Gastroesophageal sphincter (tissue), 3 donors: Measurements from ENCODE around the gene VPS35L.

Experiments
- EP300 ChIP-seq: sonication (generic); formaldehyde crosslinking; IDR thresholded peaks from one replicate; pipeline ENCODE4 v1.6.1; 2017; ENCODE audit warnings: antibody characterized with exemption, mild to moderate bottlenecking
- POLR2A ChIP-seq, 2 donors: fragments of 450-650 bp; IDR thresholded peaks; one replicate each; pipeline ENCODE4 v1.6.1; 2017; ENCODE audit warnings: antibody characterized with exemption in 2 of 2, mild to moderate bottlenecking in 2 of 2, moderate library complexity in 1 of 2
- TF ChIP-seq, protein P1 (sequence below), 4 experiments: fragments of 200-600 bp in 2 of 4; fragments of 450-650 bp in 2 of 4; sonication (generic) in 1 of 4; IDR thresholded peaks; one replicate each; pipeline ENCODE4 v1.5.1; 2017 to 2019; ENCODE audit warnings: antibody characterized with exemption in 4 of 4, mild to moderate bottlenecking in 2 of 4, moderate library complexity in 2 of 4

DNA sequence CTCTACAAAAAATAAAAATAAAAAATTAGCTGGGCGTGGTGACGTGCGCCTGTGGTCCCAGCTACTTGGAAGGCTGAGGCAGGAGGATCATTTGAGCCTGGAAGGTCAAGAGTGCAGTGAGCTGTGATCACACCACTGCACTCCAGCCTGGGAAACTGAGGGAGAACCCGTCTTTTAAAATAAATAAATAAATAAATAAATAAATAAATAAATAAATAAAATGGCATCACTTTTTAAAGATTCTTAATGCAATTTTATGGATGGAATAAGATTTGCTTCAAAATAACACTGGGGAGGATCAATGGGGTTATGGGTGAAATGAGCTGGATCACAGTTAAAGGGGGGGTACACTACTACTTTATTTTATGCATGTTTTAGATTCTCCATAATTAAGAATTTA, 48.5 kb upstream of the VPS35L start:
- TF ChIP-seq POLR2A (IDR thresholded peaks at IDR 0.05) (no peak), EP300 (no peak)
- TF ChIP-seq, protein P1, sequence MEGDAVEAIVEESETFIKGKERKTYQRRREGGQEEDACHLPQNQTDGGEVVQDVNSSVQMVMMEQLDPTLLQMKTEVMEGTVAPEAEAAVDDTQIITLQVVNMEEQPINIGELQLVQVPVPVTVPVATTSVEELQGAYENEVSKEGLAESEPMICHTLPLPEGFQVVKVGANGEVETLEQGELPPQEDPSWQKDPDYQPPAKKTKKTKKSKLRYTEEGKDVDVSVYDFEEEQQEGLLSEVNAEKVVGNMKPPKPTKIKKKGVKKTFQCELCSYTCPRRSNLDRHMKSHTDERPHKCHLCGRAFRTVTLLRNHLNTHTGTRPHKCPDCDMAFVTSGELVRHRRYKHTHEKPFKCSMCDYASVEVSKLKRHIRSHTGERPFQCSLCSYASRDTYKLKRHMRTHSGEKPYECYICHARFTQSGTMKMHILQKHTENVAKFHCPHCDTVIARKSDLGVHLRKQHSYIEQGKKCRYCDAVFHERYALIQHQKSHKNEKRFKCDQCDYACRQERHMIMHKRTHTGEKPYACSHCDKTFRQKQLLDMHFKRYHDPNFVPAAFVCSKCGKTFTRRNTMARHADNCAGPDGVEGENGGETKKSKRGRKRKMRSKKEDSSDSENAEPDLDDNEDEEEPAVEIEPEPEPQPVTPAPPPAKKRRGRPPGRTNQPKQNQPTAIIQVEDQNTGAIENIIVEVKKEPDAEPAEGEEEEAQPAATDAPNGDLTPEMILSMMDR (IDR thresholded peaks at IDR 0.05), result no peak
